Upper lobe of right lung (tissue), 1 donor: Measurements from ENCODE around the gene SCN8A. TPM values are rescaled to one million over a fixed set of nuclear protein-coding genes. Genes with fewer than 3 reads are reported as not detected.

Experiments used
- ATAC-seq: fragments of 200-7000 bp; cut with Tn5 transposase; one replicate; pipeline ENCODE4 v1.9.1; 2020; ENCODE audit warnings: mild to moderate bottlenecking, moderate library complexity
- DNase-seq: peaks from one replicate; pipeline ENCODE4 v3.0.0-alpha.2; 2020
- H3K27ac ChIP-seq: fragments of 200-600 bp; one replicate; pipeline ENCODE4 v1.8.0; 2022
- H3K27me3 ChIP-seq: fragments of 200-600 bp; one replicate; pipeline ENCODE4 v1.8.0; 2022; ENCODE audit warnings: mild to moderate bottlenecking
- H3K36me3 ChIP-seq: fragments of 200-600 bp; one replicate; pipeline ENCODE4 v1.8.0; 2022
- H3K4me1 ChIP-seq: fragments of 200-600 bp; one replicate; pipeline ENCODE4 v1.8.0; 2022
- H3K4me3 ChIP-seq: fragments of 200-600 bp; one replicate; pipeline ENCODE4 v1.8.0; 2022; ENCODE audit warnings: mild to moderate bottlenecking
- H3K9me3 ChIP-seq: fragments of 200-600 bp; one replicate; pipeline ENCODE4 v1.8.0; 2022
- intact Hi-C: fragments of 100-400 bp; cut with DNase I; formaldehyde crosslinking; loops from one replicate; pipeline ENCODE4 v1.11.0; 2022
- total RNA-seq: library from RNA; stranded (reverse); fragmentation: NEBNext Ultra II Directional; extraction: Animal tissue kit (Norgen Biotek cat#: 25700); gene quantifications from one replicate; pipeline ENCODE4 v1.2.1, GENCODE V29; 2021
- TF ChIP-seq, protein P1 (sequence below): fragments of 200-600 bp; IDR thresholded peaks from one replicate; pipeline ENCODE4 v1.8.0; 2022; ENCODE audit warnings: antibody characterized with exemption
- donor health status: DM: no; HTN: yes; CAD: no; lungs with severe emphysema.

SCN8A gene
- total RNA-seq, 1 donor from 2014 or later, result 1.1 TPM

- no peak for ATAC-seq
- DNase-seq, result no peak
- intact Hi-C loops, result no loop called here
- H3K36me3 ChIP-seq, result no peaks in the 10 kb centered on the region
- H3K27ac ChIP-seq, result no peak overlapping the region
- H3K4me1 ChIP-seq, result no peaks in the 10 kb centered on the region
- TF ChIP-seq, protein P1, sequence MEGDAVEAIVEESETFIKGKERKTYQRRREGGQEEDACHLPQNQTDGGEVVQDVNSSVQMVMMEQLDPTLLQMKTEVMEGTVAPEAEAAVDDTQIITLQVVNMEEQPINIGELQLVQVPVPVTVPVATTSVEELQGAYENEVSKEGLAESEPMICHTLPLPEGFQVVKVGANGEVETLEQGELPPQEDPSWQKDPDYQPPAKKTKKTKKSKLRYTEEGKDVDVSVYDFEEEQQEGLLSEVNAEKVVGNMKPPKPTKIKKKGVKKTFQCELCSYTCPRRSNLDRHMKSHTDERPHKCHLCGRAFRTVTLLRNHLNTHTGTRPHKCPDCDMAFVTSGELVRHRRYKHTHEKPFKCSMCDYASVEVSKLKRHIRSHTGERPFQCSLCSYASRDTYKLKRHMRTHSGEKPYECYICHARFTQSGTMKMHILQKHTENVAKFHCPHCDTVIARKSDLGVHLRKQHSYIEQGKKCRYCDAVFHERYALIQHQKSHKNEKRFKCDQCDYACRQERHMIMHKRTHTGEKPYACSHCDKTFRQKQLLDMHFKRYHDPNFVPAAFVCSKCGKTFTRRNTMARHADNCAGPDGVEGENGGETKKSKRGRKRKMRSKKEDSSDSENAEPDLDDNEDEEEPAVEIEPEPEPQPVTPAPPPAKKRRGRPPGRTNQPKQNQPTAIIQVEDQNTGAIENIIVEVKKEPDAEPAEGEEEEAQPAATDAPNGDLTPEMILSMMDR, result no peak
- no peak overlapping the region for H3K4me3 ChIP-seq
- H3K27me3 ChIP-seq, result peaks cover 12% of the 10 kb centered on the region
- no peaks in the 10 kb centered on the region for H3K9me3 ChIP-seq
Observed at GRCh38 chr12:51579321-51579850, 11.6 kb upstream of the SCN8A start.

DNA sequence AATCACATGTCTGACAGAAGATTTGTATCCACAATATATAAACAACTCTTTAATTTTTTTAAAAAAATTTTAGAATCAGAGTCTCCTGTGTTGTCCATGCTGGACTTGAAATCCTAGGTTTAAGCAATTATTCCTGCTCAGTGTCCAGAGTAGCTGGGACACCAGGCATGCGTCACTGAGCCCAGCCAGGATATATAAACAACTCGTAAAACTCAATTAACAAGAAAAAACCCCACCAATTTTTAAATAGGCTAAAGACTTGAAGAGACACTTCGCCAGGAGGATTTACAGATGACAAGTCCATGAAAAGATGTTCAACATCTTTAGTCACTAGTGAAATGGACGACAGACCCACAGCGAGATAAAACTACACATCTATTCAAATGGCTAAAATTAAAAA is 2.0 kb upstream of the SCN8A start:
- no peak overlapping the region for H3K4me3 ChIP-seq
- no peak overlapping the region for H3K27ac ChIP-seq
- peaks cover 33% of the 10 kb centered on the region for H3K27me3 ChIP-seq
- DNase-seq (no peak), ATAC-seq (no peak)
- no peaks in the 10 kb centered on the region for H3K9me3 ChIP-seq
- H3K36me3 ChIP-seq, result no peaks in the 10 kb centered on the region
- TF ChIP-seq, protein P1, result no peak
- intact Hi-C loops, result no loop called here
- H3K4me1 ChIP-seq, result peaks cover 8% of the 10 kb centered on the region

DNA sequence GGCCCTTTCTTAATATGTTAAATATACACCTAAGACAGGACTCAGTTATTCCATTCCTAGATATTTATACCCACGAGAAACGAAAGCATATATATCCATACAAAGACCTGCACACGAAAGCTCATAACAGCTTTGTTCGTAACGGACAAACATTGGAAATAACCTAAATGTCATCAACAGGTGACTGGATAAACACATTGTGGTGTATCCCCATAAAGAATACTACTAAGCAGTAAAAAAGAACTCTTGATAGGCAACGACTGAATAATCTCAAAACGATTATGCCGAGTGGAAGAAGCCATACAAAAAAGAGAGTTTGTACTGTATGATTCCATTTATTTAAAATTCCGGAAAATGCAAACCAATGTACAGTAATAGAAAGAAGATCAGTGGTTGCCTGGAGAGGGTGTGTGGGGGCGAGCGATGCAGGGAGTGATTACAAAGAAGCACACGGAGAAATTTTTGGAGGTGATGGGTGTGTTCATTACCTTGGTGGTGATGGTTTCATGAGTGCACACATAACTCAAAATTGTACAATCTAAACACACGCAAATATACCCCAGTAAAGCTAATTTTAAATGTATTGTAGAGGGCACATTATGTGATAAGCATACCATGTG is 1.4 kb upstream of the SCN8A start:
- Histone ChIP-seq H3K9me3 (no peaks in the 10 kb centered on the region), H3K36me3 (no peaks in the 10 kb centered on the region), H3K27ac (no peak overlapping the region), H3K27me3 (peaks cover 29% of the 10 kb centered on the region), H3K4me3 (no peak overlapping the region), H3K4me1 (peaks cover 8% of the 10 kb centered on the region)
- DNase-seq (no peak), ATAC-seq (no peak)
- intact Hi-C loops, result no loop called here
- TF ChIP-seq, protein P1, result no peak

DNA sequence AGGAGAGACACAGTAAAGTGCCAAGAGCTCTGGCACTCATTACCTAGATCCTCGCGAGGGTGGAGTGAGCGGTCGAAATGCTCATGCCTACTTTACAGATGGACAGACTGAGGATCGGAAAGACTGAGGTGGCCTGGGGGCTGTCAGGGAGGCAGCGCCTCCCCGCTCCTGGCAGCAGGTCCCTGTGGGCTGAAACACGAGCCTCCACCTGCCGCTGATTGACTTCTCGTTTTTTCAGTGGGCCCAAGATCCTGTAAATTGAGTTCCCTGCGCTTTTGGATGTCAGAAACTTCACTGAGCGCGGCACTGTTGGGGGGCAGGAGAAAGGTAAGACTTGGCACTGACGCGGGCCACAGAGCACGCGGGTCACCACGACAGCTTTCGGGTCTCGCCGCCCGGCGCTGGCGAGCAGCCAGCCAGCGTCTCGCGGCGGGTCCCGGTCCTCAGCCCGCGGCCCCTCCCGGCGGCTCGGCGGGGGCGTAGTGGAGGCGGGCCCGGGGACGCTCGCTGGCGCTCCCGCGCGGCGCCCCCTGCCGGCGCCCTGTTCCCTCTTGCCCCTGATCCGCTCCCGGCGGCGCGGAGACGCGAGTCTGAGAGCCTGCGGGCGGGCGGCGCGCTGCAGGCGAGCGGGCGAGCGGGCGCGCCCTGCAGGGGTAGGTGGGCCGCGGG is 552 bp upstream of the SCN8A start:
- H3K27me3 ChIP-seq, result peaks cover 22% of the 10 kb centered on the region
- H3K27ac ChIP-seq, result no peak overlapping the region
- intact Hi-C loops, result no loop called here
- TF ChIP-seq, protein P1, result peak; percentile 45
- peaks cover 8% of the 10 kb centered on the region for H3K4me1 ChIP-seq
- H3K36me3 ChIP-seq, result no peaks in the 10 kb centered on the region
- no peaks in the 10 kb centered on the region for H3K9me3 ChIP-seq
- DNase-seq, result peak; percentile 83
- peak; percentile 93 for ATAC-seq
- peak overlapping the region; percentile 39 for H3K4me3 ChIP-seq

DNA sequence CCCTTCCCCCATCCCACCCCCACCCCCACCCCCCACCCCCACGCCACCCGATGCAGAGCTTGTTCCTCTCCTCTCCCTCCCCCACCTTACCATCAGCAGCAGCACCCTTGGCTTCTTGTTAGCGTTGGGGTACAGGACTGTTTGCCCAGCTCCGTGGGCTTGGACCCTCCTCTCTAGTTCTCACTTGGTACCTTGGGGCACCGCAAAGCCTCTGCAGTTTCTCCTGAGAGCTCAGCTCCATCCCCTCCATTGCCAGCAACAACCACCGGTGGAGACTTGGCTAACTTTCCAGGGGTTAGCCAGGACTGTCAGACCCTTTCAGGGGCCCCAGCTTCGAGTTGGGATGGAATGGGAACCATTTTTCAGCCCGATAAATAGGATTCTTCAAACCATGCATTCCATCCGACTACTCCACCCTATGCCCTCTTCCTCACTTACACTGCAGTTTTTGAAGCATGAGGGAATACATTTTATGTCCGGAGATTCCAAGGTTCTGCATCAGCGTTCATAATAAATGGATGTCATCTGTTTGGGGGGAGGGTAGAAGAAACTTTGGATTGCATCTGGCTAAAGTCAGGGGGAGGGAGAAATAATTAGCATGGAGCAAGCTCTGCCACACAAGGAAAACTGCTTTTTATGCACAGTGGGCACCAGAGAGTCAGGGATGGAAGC is 1.1 kb downstream of the SCN8A start:
- Histone ChIP-seq H3K27me3 (peaks cover 22% of the 10 kb centered on the region), H3K27ac (no peak overlapping the region), H3K4me3 (no peak overlapping the region), H3K9me3 (no peaks in the 10 kb centered on the region), H3K4me1 (peaks cover 8% of the 10 kb centered on the region), H3K36me3 (no peaks in the 10 kb centered on the region)
- DNase-seq (no peak), ATAC-seq (no peak)
- intact Hi-C loops, result no loop called here
- TF ChIP-seq, protein P1, result no peak
